GM12872 (cell line): ENCODE measurements around the gene ZNF384.

Experiments
- CTCF ChIP-seq: IDR thresholded peaks from 3 replicates; pipeline ENCODE4 v1.5.1; 2011; ENCODE audit warnings: low read depth, mild to moderate bottlenecking, low read length, moderate library complexity; ENCODE audit not compliant: insufficient read depth

ZNF384 gene

GRCh38 chr12:6638305-6638704 lies 50.9 kb downstream of the ZNF384 start:
- TF ChIP-seq CTCF, result no peak

GRCh38 chr12:6635856-6636531 lies 53.2 kb downstream of the ZNF384 start, which contains the start of gene LPAR5:
Gene LPAR5, minus strand, starts transcription at chr12:6635959. Its CDS starts 14,711 bp downstream, at chr12:6621248.
- no peak for TF ChIP-seq CTCF

DNA sequence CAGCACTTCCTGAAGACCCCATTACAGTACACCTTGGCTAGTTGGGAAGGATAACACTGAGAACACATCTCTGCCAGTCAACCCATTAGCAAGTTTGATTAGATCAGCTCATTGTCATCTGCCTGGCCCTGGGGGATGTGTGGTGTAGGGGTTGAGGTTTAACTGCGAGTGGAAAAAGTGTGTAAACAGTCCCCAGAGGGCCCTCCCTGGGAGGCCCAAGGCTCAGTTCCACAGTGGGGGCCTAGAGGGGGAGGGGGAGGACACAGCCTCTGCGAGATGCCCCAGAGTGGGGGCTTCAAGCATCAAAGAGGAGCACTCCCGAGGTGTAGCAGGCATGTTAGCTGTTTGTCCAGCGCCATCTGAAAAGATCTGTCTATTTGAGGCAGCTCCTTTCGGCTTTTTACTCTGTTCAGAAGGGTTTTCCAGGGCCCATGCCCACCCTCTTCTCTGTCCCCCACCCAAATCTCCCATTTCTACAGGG lies 53.8 kb downstream of the ZNF384 start:
- no peak for TF ChIP-seq CTCF

- no peak for TF ChIP-seq CTCF
These were observed 56.9 kb downstream of the ZNF384 start for GRCh38 chr12:6632026-6632983.

- TF ChIP-seq CTCF, result no peak
These were observed 57.6 kb downstream of the ZNF384 start for GRCh38 chr12:6631549-6631961.

- no peak for TF ChIP-seq CTCF
These were observed 58.4 kb downstream of the ZNF384 start for GRCh38 chr12:6630736-6631135.

GRCh38 chr12:6627616-6628015 lies 61.6 kb downstream of the ZNF384 start:
- no peak for TF ChIP-seq CTCF
